GM18517 (cell line): ENCODE data around the gene CCDC85A.

Experiments
- ATAC-seq: cut with Tn5 transposase; IDR thresholded peaks from one replicate; pipeline ENCODE4 v1.9.1; 2021; ENCODE audit warnings: mild to moderate bottlenecking, moderate library complexity; ENCODE audit not compliant: unreplicated experiment

The CCDC85A gene

GRCh38 chr2:56234241-56234640, 50.5 kb downstream of the CCDC85A start:
- no peak for ATAC-seq

- no peak for ATAC-seq
Observed at GRCh38 chr2:56239030-56239429, 55.2 kb downstream of the CCDC85A start.

GRCh38 chr2:56239437-56239836, 55.6 kb downstream of the CCDC85A start:
- ATAC-seq = no peak

GRCh38 chr2:56240210-56240609, 56.4 kb downstream of the CCDC85A start:
- ATAC-seq = no peak

GRCh38 chr2:56244506-56244905, 60.7 kb downstream of the CCDC85A start:
- no peak for ATAC-seq

- ATAC-seq = no peak
Observed at GRCh38 chr2:56244911-56245530, 61.2 kb downstream of the CCDC85A start.

GRCh38 chr2:56248965-56249742, 65.4 kb downstream of the CCDC85A start:
- no peak for ATAC-seq

GRCh38 chr2:56250153-56250729, 66.5 kb downstream of the CCDC85A start:
- no peak for ATAC-seq

- no peak for ATAC-seq
Observed at GRCh38 chr2:56260415-56260814, 76.6 kb downstream of the CCDC85A start.

GRCh38 chr2:56262241-56262640, 78.5 kb downstream of the CCDC85A start:
- no peak for ATAC-seq

GRCh38 chr2:56263876-56264275, 80.1 kb downstream of the CCDC85A start:
- ATAC-seq = no peak

- no peak for ATAC-seq
Observed at GRCh38 chr2:56266761-56267414, 83.1 kb downstream of the CCDC85A start.

GRCh38 chr2:56267415-56267788, 83.6 kb downstream of the CCDC85A start:
- ATAC-seq = no peak

- no peak for ATAC-seq
Observed at GRCh38 chr2:56268856-56269255, 85.1 kb downstream of the CCDC85A start.

- no peak for ATAC-seq
Observed at GRCh38 chr2:56271275-56271674, 87.5 kb downstream of the CCDC85A start.

- no peak for ATAC-seq
Observed at GRCh38 chr2:56285224-56285623, 101.4 kb downstream of the CCDC85A start.

GRCh38 chr2:56286936-56287335, 103.1 kb downstream of the CCDC85A start:
- no peak for ATAC-seq

- ATAC-seq = no peak
Observed at GRCh38 chr2:56287508-56287907, 103.7 kb downstream of the CCDC85A start.

- ATAC-seq = no peak
Observed at GRCh38 chr2:56287974-56288373, 104.2 kb downstream of the CCDC85A start.

- ATAC-seq = no peak
Observed at GRCh38 chr2:56288838-56289580, 105.2 kb downstream of the CCDC85A start.

- ATAC-seq = no peak
Observed at GRCh38 chr2:56291711-56292110, 107.9 kb downstream of the CCDC85A start.
